Activated T-cell treated with anti-CD3 and anti-CD28 coated beads, Interleukin-2, amount 50 U/mL, for 48 hours (primary cell): Measurements from ENCODE around the gene MAP7D1.

Source experiments
- DNase-seq, 2 experiments: peaks; one replicate each; pipeline ENCODE4 v3.0.0-alpha.2; 2020

MAP7D1 gene

GRCh38 chr1:36155408-36156328, at the start of gene MAP7D1:
MAP7D1 (plus strand) TSS chr1:36156160; CDS start chr1:36156418, 258 bp downstream.
- peak; percentile 92 to 93 for DNase-seq

GRCh38 chr1:36106269-36106668, 49.7 kb upstream of the MAP7D1 start:
- DNase-seq = no peak

GRCh38 chr1:36107394-36107793, 48.6 kb upstream of the MAP7D1 start:
- no peak for DNase-seq

GRCh38 chr1:36108314-36108713, 47.6 kb upstream of the MAP7D1 start:
- no peak for DNase-seq

- DNase-seq = peak; percentile 49 to 60
Measured at GRCh38 chr1:36109041-36109679, 46.8 kb upstream of the MAP7D1 start.

GRCh38 chr1:36111151-36111550, 44.8 kb upstream of the MAP7D1 start:
- no peak for DNase-seq

GRCh38 chr1:36112823-36113222, 43.1 kb upstream of the MAP7D1 start:
- DNase-seq = no peak

- no peak for DNase-seq
Measured at GRCh38 chr1:36114371-36114770, 41.6 kb upstream of the MAP7D1 start.

- no peak for DNase-seq
Measured at GRCh38 chr1:36115200-36115669, 40.7 kb upstream of the MAP7D1 start.

- no peak for DNase-seq
Measured at GRCh38 chr1:36115931-36116330, 40.0 kb upstream of the MAP7D1 start.

- no peak for DNase-seq
Measured at GRCh38 chr1:36116901-36117300, 39.1 kb upstream of the MAP7D1 start.

- no peak for DNase-seq
Measured at GRCh38 chr1:36118447-36119204, 37.3 kb upstream of the MAP7D1 start.

- DNase-seq = no peak
Measured at GRCh38 chr1:36119456-36119855, 36.5 kb upstream of the MAP7D1 start.

GRCh38 chr1:36122062-36123030, 33.6 kb upstream of the MAP7D1 start:
- no peak for DNase-seq

- DNase-seq = no peak
Measured at GRCh38 chr1:36123356-36123755, 32.6 kb upstream of the MAP7D1 start.

- DNase-seq = no peak
Measured at GRCh38 chr1:36124404-36125128, 31.4 kb upstream of the MAP7D1 start.

GRCh38 chr1:36125129-36125991, 30.6 kb upstream of the MAP7D1 start, which contains the start of gene COL8A2:
COL8A2 (minus strand) TSS chr1:36125222; CDS start chr1:36100242, 24,980 bp downstream.
- DNase-seq = no peak

- DNase-seq = no peak
Measured at GRCh38 chr1:36126005-36126716, 29.8 kb upstream of the MAP7D1 start.

GRCh38 chr1:36126797-36127500, 29.0 kb upstream of the MAP7D1 start:
- DNase-seq = no peak
